Dedifferentiated amniotic fluid mesenchymal stem cell (primary cell): ENCODE data around the gene LRP1-AS.

ENCODE experiments used
- DNase-seq: peaks from one replicate; pipeline ENCODE4 v3.0.0-alpha.2; 2016; ENCODE audit errors: extremely low spot score

The LRP1-AS gene

GRCh38 chr12:57160741-57161140 lies 13.3 kb upstream of the LRP1-AS start:
- no peak for DNase-seq

GRCh38 chr12:57160040-57160439 lies 12.6 kb upstream of the LRP1-AS start:
- DNase-seq = no peak

- DNase-seq = no peak
These were observed 11.9 kb upstream of the LRP1-AS start for GRCh38 chr12:57159311-57159710.

- DNase-seq = no peak
These were observed 11.2 kb upstream of the LRP1-AS start for GRCh38 chr12:57158665-57159064.

- no peak for DNase-seq
These were observed 10.8 kb upstream of the LRP1-AS start for GRCh38 chr12:57158186-57158585.

- DNase-seq = no peak
These were observed 10.3 kb upstream of the LRP1-AS start for GRCh38 chr12:57157588-57158173.

- DNase-seq = no peak
These were observed 9.4 kb upstream of the LRP1-AS start for GRCh38 chr12:57156701-57157403.

- DNase-seq = no peak
These were observed 7.5 kb upstream of the LRP1-AS start for GRCh38 chr12:57154804-57155434.

- DNase-seq = no peak
These were observed 6.7 kb upstream of the LRP1-AS start for GRCh38 chr12:57154076-57154475.

GRCh38 chr12:57153415-57153997 lies 6.1 kb upstream of the LRP1-AS start:
- DNase-seq = no peak

- no peak for DNase-seq
These were observed 5.2 kb upstream of the LRP1-AS start for GRCh38 chr12:57152639-57153038.

- DNase-seq = peak; percentile 57
These were observed 4.6 kb upstream of the LRP1-AS start for GRCh38 chr12:57151741-57152630.

- DNase-seq = no peak
These were observed 3.1 kb upstream of the LRP1-AS start for GRCh38 chr12:57150400-57151000.

GRCh38 chr12:57149245-57149900 lies 2.0 kb upstream of the LRP1-AS start:
- DNase-seq = peak; percentile 52

- no peak for DNase-seq
These were observed 1.2 kb upstream of the LRP1-AS start for GRCh38 chr12:57148469-57149244.

GRCh38 chr12:57146092-57146491 lies 1.3 kb downstream of the LRP1-AS start:
- no peak for DNase-seq

GRCh38 chr12:57145460-57146059 lies 1.9 kb downstream of the LRP1-AS start:
- DNase-seq = no peak

- no peak for DNase-seq
These were observed 4.0 kb downstream of the LRP1-AS start for GRCh38 chr12:57143454-57143853.

GRCh38 chr12:57142727-57143126 lies 4.7 kb downstream of the LRP1-AS start:
- no peak for DNase-seq

GRCh38 chr12:57142121-57142520 lies 5.3 kb downstream of the LRP1-AS start:
- DNase-seq = no peak
